Measurements from ENCODE around the gene LRRTM2.

Gene LRRTM2

GRCh38 chr5:138870611-138871010 is 4.5 kb downstream of the LRRTM2 start:
- no peak overlapping the region for H3K4me3 ChIP-seq (ENCODE audit: low read length)
- no peaks in the 10 kb centered on the region for H3K36me3 ChIP-seq (ENCODE audit: control insufficient read depth, insufficient read depth, low read length)
- H3K27me3 ChIP-seq (ENCODE audit: control insufficient read depth, insufficient read depth, low read length) = no peaks in the 10 kb centered on the region
- DNase-seq (ENCODE audit: low read depth, low spot score) = no peak
- WGBS (ENCODE audit: insufficient coverage, insufficient read length) = no CpG with 5 or more reads among the region's 3 CpGs
- H3K4me1 ChIP-seq (ENCODE audit: control insufficient read depth, insufficient read depth, low read length) = peaks cover 8% of the 10 kb centered on the region; the same call in 1 of the 2 replicates
- H3K9me3 ChIP-seq (ENCODE audit: control insufficient read depth, insufficient read depth, low read length) = no peaks in the 10 kb centered on the region
- no peak overlapping the region for H3K27ac ChIP-seq (ENCODE audit: low read length)

GRCh38 chr5:138869763-138870500 is 5.2 kb downstream of the LRRTM2 start:
- DNase-seq (ENCODE audit: low read depth, low spot score) = no peak
- Histone ChIP-seq H3K27ac (ENCODE audit: low read length) (no peak overlapping the region), H3K4me1 (ENCODE audit: control insufficient read depth, insufficient read depth, low read length) (peaks cover 6% of the 10 kb centered on the region; the same call in 1 of the 2 replicates), H3K4me3 (ENCODE audit: low read length) (no peak overlapping the region), H3K27me3 (ENCODE audit: control insufficient read depth, insufficient read depth, low read length) (no peaks in the 10 kb centered on the region), H3K36me3 (ENCODE audit: control insufficient read depth, insufficient read depth, low read length) (no peaks in the 10 kb centered on the region), H3K9me3 (ENCODE audit: control insufficient read depth, insufficient read depth, low read length) (no peaks in the 10 kb centered on the region)
- no CpG with 5 or more reads among the region's 5 CpGs for WGBS (ENCODE audit: insufficient coverage, insufficient read length)

GRCh38 chr5:138869038-138869437 is 6.1 kb downstream of the LRRTM2 start:
- Histone ChIP-seq H3K9me3 (ENCODE audit: control insufficient read depth, insufficient read depth, low read length) (no peaks in the 10 kb centered on the region), H3K36me3 (ENCODE audit: control insufficient read depth, insufficient read depth, low read length) (no peaks in the 10 kb centered on the region), H3K27ac (ENCODE audit: low read length) (no peak overlapping the region), H3K4me1 (ENCODE audit: control insufficient read depth, insufficient read depth, low read length) (peaks cover 4% of the 10 kb centered on the region; the same call in 1 of the 2 replicates), H3K27me3 (ENCODE audit: control insufficient read depth, insufficient read depth, low read length) (no peaks in the 10 kb centered on the region), H3K4me3 (ENCODE audit: low read length) (no peak overlapping the region)
- DNase-seq (ENCODE audit: low read depth, low spot score) = no peak
- no CpG with 5 or more reads among the region's 1 CpG for WGBS (ENCODE audit: insufficient coverage, insufficient read length)

GRCh38 chr5:138867011-138867410 is 8.1 kb downstream of the LRRTM2 start:
- H3K9me3 ChIP-seq (ENCODE audit: control insufficient read depth, insufficient read depth, low read length) = no peaks in the 10 kb centered on the region
- no peaks in the 10 kb centered on the region for H3K27me3 ChIP-seq (ENCODE audit: control insufficient read depth, insufficient read depth, low read length)
- no peaks in the 10 kb centered on the region for H3K36me3 ChIP-seq (ENCODE audit: control insufficient read depth, insufficient read depth, low read length)
- H3K27ac ChIP-seq (ENCODE audit: low read length) = no peak overlapping the region
- DNase-seq (ENCODE audit: low read depth, low spot score) = no peak
- no peak overlapping the region for H3K4me3 ChIP-seq (ENCODE audit: low read length)
- WGBS (ENCODE audit: insufficient coverage, insufficient read length) = no CpG with 5 or more reads among the region's 1 CpG
- peaks cover 4% of the 10 kb centered on the region; the same call in 1 of the 2 replicates for H3K4me1 ChIP-seq (ENCODE audit: control insufficient read depth, insufficient read depth, low read length)

- no CpG with 5 or more reads among the region's 9 CpGs for WGBS (ENCODE audit: insufficient coverage, insufficient read length)
- Histone ChIP-seq H3K27me3 (ENCODE audit: control insufficient read depth, insufficient read depth, low read length) (no peaks in the 10 kb centered on the region), H3K27ac (ENCODE audit: low read length) (no peak overlapping the region)
These were observed 22.0 kb downstream of the LRRTM2 start for GRCh38 chr5:138853132-138853531.

GRCh38 chr5:138850865-138851435 is 24.2 kb downstream of the LRRTM2 start:
- Histone ChIP-seq H3K4me1 (ENCODE audit: control insufficient read depth, insufficient read depth, low read length) (no peaks in the 10 kb centered on the region), H3K27me3 (ENCODE audit: control insufficient read depth, insufficient read depth, low read length) (no peaks in the 10 kb centered on the region), H3K36me3 (ENCODE audit: control insufficient read depth, insufficient read depth, low read length) (no peaks in the 10 kb centered on the region), H3K4me3 (ENCODE audit: low read length) (no peak overlapping the region), H3K9me3 (ENCODE audit: control insufficient read depth, insufficient read depth, low read length) (no peaks in the 10 kb centered on the region), H3K27ac (ENCODE audit: low read length) (no peak overlapping the region)
- no CpG with 5 or more reads among the region's 2 CpGs for WGBS (ENCODE audit: insufficient coverage, insufficient read length)
- no peak for DNase-seq (ENCODE audit: low read depth, low spot score)

More at GRCh38 chr5:138853132-138853531, 22.0 kb downstream of the LRRTM2 start:
- Histone ChIP-seq H3K4me3 (ENCODE audit: low read length) (no peak overlapping the region), H3K9me3 (ENCODE audit: control insufficient read depth, insufficient read depth, low read length) (no peaks in the 10 kb centered on the region), H3K4me1 (ENCODE audit: control insufficient read depth, insufficient read depth, low read length) (no peaks in the 10 kb centered on the region), H3K36me3 (ENCODE audit: control insufficient read depth, insufficient read depth, low read length) (no peaks in the 10 kb centered on the region)
- no peak for DNase-seq (ENCODE audit: low read depth, low spot score)

- H3K27me3 ChIP-seq (ENCODE audit: control insufficient read depth, insufficient read depth, low read length) = no peaks in the 10 kb centered on the region
- H3K4me3 ChIP-seq (ENCODE audit: low read length) = no peak overlapping the region
- H3K27ac ChIP-seq (ENCODE audit: low read length) = no peak overlapping the region
- no peak for DNase-seq (ENCODE audit: low read depth, low spot score)
- WGBS (ENCODE audit: insufficient coverage, insufficient read length) = no CpG with 5 or more reads among the region's 1 CpG
- H3K9me3 ChIP-seq (ENCODE audit: control insufficient read depth, insufficient read depth, low read length) = no peaks in the 10 kb centered on the region
- H3K4me1 ChIP-seq (ENCODE audit: control insufficient read depth, insufficient read depth, low read length) = no peaks in the 10 kb centered on the region; the same call in 1 of the 2 replicates
- no peaks in the 10 kb centered on the region for H3K36me3 ChIP-seq (ENCODE audit: control insufficient read depth, insufficient read depth, low read length)
These were observed 25.3 kb downstream of the LRRTM2 start for GRCh38 chr5:138849882-138850281.

- no peaks in the 10 kb centered on the region for H3K27me3 ChIP-seq (ENCODE audit: control insufficient read depth, insufficient read depth, low read length)
- no peak overlapping the region for H3K27ac ChIP-seq (ENCODE audit: low read length)
- no CpG with 5 or more reads among the region's 3 CpGs for WGBS (ENCODE audit: insufficient coverage, insufficient read length)
- H3K9me3 ChIP-seq (ENCODE audit: control insufficient read depth, insufficient read depth, low read length) = no peaks in the 10 kb centered on the region
- no peaks in the 10 kb centered on the region for H3K36me3 ChIP-seq (ENCODE audit: control insufficient read depth, insufficient read depth, low read length)
- DNase-seq (ENCODE audit: low read depth, low spot score) = no peak
- H3K4me3 ChIP-seq (ENCODE audit: low read length) = no peak overlapping the region
- no peaks in the 10 kb centered on the region; the same call in 1 of the 2 replicates for H3K4me1 ChIP-seq (ENCODE audit: control insufficient read depth, insufficient read depth, low read length)
These were observed 25.7 kb downstream of the LRRTM2 start for GRCh38 chr5:138849439-138849838.

GRCh38 chr5:138844812-138845513 is 30.2 kb downstream of the LRRTM2 start:
- Histone ChIP-seq H3K4me1 (ENCODE audit: control insufficient read depth, insufficient read depth, low read length) (no peaks in the 10 kb centered on the region; the same call in 1 of the 2 replicates), H3K9me3 (ENCODE audit: control insufficient read depth, insufficient read depth, low read length) (no peaks in the 10 kb centered on the region), H3K27me3 (ENCODE audit: control insufficient read depth, insufficient read depth, low read length) (no peaks in the 10 kb centered on the region), H3K27ac (ENCODE audit: low read length) (no peak overlapping the region), H3K4me3 (ENCODE audit: low read length) (no peak overlapping the region), H3K36me3 (ENCODE audit: control insufficient read depth, insufficient read depth, low read length) (no peaks in the 10 kb centered on the region)
- no peak for DNase-seq (ENCODE audit: low read depth, low spot score)
- no CpG with 5 or more reads among the region's 6 CpGs for WGBS (ENCODE audit: insufficient coverage, insufficient read length)

GRCh38 chr5:138844125-138844461 is 31.0 kb downstream of the LRRTM2 start:
- Histone ChIP-seq H3K27ac (ENCODE audit: low read length) (no peak overlapping the region), H3K4me3 (ENCODE audit: low read length) (no peak overlapping the region), H3K36me3 (ENCODE audit: control insufficient read depth, insufficient read depth, low read length) (no peaks in the 10 kb centered on the region), H3K4me1 (ENCODE audit: control insufficient read depth, insufficient read depth, low read length) (no peaks in the 10 kb centered on the region; the same call in 1 of the 2 replicates), H3K9me3 (ENCODE audit: control insufficient read depth, insufficient read depth, low read length) (no peaks in the 10 kb centered on the region), H3K27me3 (ENCODE audit: control insufficient read depth, insufficient read depth, low read length) (no peaks in the 10 kb centered on the region)
- DNase-seq (ENCODE audit: low read depth, low spot score) = no peak
- WGBS (ENCODE audit: insufficient coverage, insufficient read length) = no CpG with 5 or more reads among the region's 4 CpGs

All from iPS DF 6.9 (cell line).